ENCODE measurements around the gene KLF5. TPM values are rescaled to one million over a fixed set of nuclear protein-coding genes. Genes with fewer than 3 reads are reported as not detected.
A peak's percentile ranks its signal among the peaks of the same experiment; 100 is the strongest.

The KLF5 gene
- total RNA-seq, 1 donor from 2014 or later, result 1.3 TPM

DNA sequence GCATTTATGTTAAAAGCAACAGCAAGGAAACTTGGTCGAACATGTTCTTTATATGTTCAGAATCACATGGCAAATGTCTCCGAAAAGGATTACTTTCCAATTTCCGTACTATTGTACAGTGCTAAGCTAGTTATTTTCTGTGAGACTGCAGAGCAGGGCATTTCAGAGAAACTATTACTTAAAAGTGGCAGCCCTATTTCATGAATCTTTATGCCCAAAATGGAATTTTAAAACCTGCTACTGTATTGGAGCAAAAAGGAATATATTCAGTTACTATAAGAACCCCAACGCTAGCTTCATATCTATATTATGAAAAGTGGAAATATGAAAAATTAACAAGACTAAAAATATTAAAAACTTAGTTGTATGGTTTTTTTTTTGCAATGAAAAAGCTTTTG is 2.2 kb upstream of the KLF5 start:
- H3K4me1 ChIP-seq, result no peaks in the 10 kb centered on the region
- TF ChIP-seq, protein P1, sequence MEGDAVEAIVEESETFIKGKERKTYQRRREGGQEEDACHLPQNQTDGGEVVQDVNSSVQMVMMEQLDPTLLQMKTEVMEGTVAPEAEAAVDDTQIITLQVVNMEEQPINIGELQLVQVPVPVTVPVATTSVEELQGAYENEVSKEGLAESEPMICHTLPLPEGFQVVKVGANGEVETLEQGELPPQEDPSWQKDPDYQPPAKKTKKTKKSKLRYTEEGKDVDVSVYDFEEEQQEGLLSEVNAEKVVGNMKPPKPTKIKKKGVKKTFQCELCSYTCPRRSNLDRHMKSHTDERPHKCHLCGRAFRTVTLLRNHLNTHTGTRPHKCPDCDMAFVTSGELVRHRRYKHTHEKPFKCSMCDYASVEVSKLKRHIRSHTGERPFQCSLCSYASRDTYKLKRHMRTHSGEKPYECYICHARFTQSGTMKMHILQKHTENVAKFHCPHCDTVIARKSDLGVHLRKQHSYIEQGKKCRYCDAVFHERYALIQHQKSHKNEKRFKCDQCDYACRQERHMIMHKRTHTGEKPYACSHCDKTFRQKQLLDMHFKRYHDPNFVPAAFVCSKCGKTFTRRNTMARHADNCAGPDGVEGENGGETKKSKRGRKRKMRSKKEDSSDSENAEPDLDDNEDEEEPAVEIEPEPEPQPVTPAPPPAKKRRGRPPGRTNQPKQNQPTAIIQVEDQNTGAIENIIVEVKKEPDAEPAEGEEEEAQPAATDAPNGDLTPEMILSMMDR (IDR thresholded peaks at IDR 0.05), result no peak
- H3K36me3 ChIP-seq, result no peaks in the 10 kb centered on the region
- intact Hi-C loops (cut with DNase I), result loop anchor here (5.0 to 10.0 kb wide), 2 partner anchors 161 to 202 kb away; no protein-coding TSS in a partner anchor
- no peak overlapping the region for H3K4me3 ChIP-seq
- no peaks in the 10 kb centered on the region for H3K9me3 ChIP-seq
- no peak for DNase-seq (ENCODE audit: low spot score in 2 of 2)
- H3K27ac ChIP-seq, result no peak overlapping the region
- no peaks in the 10 kb centered on the region for H3K27me3 ChIP-seq

GRCh38 chr13:73057284-73058063 is 1.3 kb upstream of the KLF5 start:
- Histone ChIP-seq H3K9me3 (no peaks in the 10 kb centered on the region), H3K4me3 (peak overlapping the region; percentile 87 to 96), H3K4me1 (no peaks in the 10 kb centered on the region), H3K36me3 (no peaks in the 10 kb centered on the region), H3K27ac (no peak overlapping the region), H3K27me3 (no peaks in the 10 kb centered on the region)
- TF ChIP-seq, protein P1 (IDR thresholded peaks at IDR 0.05), result no peak
- DNase-seq (ENCODE audit: low spot score in 2 of 2), result no peak
- intact Hi-C loops (cut with DNase I), result loop anchor here (1.0 to 10.0 kb wide), 4 partner anchors 160 to 331 kb away; partner anchors contain the start of genes BORA, MZT1 and PIBF1

- TF ChIP-seq, protein P1 (IDR thresholded peaks at IDR 0.05), result no peak
- no peaks in the 10 kb centered on the region for H3K9me3 ChIP-seq
- H3K27ac ChIP-seq, result no peak overlapping the region
- no peak for DNase-seq (ENCODE audit: low spot score in 2 of 2)
- H3K36me3 ChIP-seq, result no peaks in the 10 kb centered on the region
- no peaks in the 10 kb centered on the region for H3K4me1 ChIP-seq
- H3K27me3 ChIP-seq, result no peaks in the 10 kb centered on the region
- intact Hi-C loops (cut with DNase I), result loop anchor here (1.0 to 10.0 kb wide), 4 partner anchors 159 to 331 kb away; partner anchors contain the start of genes BORA, MZT1 and PIBF1
- peak overlapping the region; percentile 87 to 96 for H3K4me3 ChIP-seq
These were observed 816 bp upstream of the KLF5 start for GRCh38 chr13:73058064-73058313.

- Histone ChIP-seq H3K27me3 (no peaks in the 10 kb centered on the region), H3K9me3 (no peaks in the 10 kb centered on the region), H3K4me3 (peak overlapping the region; percentile 87 to 96), H3K27ac (peak overlapping the region in 1 of 2 donors; percentile 27), H3K4me1 (no peaks in the 10 kb centered on the region), H3K36me3 (no peaks in the 10 kb centered on the region)
- TF ChIP-seq, protein P1 (IDR thresholded peaks at IDR 0.05), result no peak
- DNase-seq (ENCODE audit: low spot score in 2 of 2), result no peak
- intact Hi-C loops (cut with DNase I), result loop anchor here (1.0 to 10.0 kb wide), 4 partner anchors 159 to 332 kb away; partner anchors contain the start of genes BORA, MZT1 and PIBF1
These were observed 421 bp upstream of the KLF5 start for GRCh38 chr13:73058432-73058735.

DNA sequence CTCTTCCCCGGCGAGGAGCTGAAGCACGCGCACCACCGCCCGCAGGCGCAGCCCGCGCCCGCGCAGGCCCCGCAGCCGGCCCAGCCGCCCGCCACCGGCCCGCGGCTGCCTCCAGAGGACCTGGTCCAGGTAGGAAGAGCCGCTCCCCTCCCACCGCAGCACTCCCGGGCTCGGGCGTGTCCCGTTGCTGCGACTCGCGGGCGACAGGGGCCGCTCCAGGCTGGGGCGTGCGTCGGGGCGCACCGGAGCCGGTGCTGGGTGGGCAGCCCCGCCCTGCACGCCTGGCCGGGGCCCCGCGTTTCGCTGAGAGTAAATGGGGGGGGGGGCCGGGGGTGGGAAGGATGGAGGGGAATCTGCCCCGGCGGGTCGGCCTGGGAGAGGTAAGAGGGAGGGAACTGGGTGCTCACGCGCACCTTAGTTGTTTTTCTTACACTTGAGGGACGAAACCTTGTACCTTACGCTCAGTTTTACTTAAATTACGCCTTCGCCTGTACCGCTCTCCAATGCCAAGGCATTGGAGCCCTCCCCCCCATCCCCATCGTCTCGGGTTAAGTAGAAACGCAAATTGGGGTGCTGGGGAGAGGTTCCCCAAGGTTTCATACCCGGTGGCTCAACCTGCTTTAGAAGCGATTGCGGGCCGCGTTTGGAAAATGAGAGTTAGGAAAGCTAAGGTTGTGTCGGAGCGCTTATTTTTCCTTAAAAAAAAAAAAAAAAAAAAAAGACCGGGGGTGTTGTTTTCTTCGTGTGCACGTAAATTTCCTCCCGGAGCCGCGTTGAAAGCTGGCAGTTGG is 850 bp downstream of the KLF5 start:
- intact Hi-C loops (cut with DNase I), result loop anchor here (2.0 to 10.0 kb wide), 4 partner anchors 158 to 653 kb away; partner anchors contain the start of genes BORA and MZT1
- Histone ChIP-seq H3K27me3 (no peaks in the 10 kb centered on the region), H3K4me3 (peak overlapping the region; percentile 87 to 96), H3K36me3 (no peaks in the 10 kb centered on the region), H3K9me3 (no peaks in the 10 kb centered on the region), H3K4me1 (no peaks in the 10 kb centered on the region), H3K27ac (peak overlapping the region; percentile 68 to 72)
- DNase-seq (ENCODE audit: low spot score in 2 of 2), result peak in 1 of 2 donors; percentile 66
- TF ChIP-seq, protein P1 (IDR thresholded peaks at IDR 0.05), result peak in 2 of 3 experiments; percentile 17 to 33

Measured in ascending aorta (tissue), 2 donors.